Measurements from ENCODE around the gene MT1M.

Gene MT1M

GRCh38 chr16:56681939-56682702 is 49.7 kb downstream of the MT1M start, which contains the start of gene MT1X:
TSS of gene MT1X (plus strand) at chr16:56682470. CDS start at chr16:56682541, 71 bp downstream.
- peak within 1 kb of the TSS; percentile 29; the same call in 1 of the 2 replicates for H3K27ac ChIP-seq (ENCODE audit: extremely low read depth, low read depth, low read length)
- no peaks in the 10 kb centered on the region for H3K36me3 ChIP-seq (ENCODE audit: control insufficient read depth in 2 of 2, insufficient read depth in 1 of 2, low read length in 2 of 2)
- peak within 1 kb of the TSS; percentile 22 for H3K4me3 ChIP-seq (ENCODE audit: low read depth, low read length)
- peaks cover 3% of the 10 kb centered on the region for H3K4me1 ChIP-seq (ENCODE audit: control insufficient read depth, insufficient read depth, low read length)
- H3K9me3 ChIP-seq (ENCODE audit: control insufficient read depth, insufficient read depth, low read depth, low read length), result no peaks in the 10 kb centered on the region
- ChIA-PET CTCF (interaction anchor here (0.7 to 2.7 kb wide), 3 partner anchors 16 to 71 kb away, joined by 3 to 12 read pairs (median 3); no protein-coding TSS in a partner anchor), POLR2A (interaction anchor here (1.9 kb wide), 2 partner anchors 25 to 74 kb away, joined by 7 to 13 read pairs; partner anchors contain the start of genes MT1F and MT2A)
- TF ChIP-seq ZNF24 (tag by site-specific recombination; IDR thresholded peaks at IDR 0.05) (no peak), ZNF488 (tag by site-specific recombination; IDR thresholded peaks at IDR 0.05) (no peak), SP2 (tag by site-specific recombination; IDR thresholded peaks at IDR 0.05) (peak; percentile 81), HOXC10 (CRISPR knock-in tag; IDR thresholded peaks at IDR 0.05) (no peak), ZNF324 (tag by site-specific recombination; IDR thresholded peaks at IDR 0.05) (no peak), ZBTB17 (tag by site-specific recombination; IDR thresholded peaks at IDR 0.05) (peak; percentile 77), ZNF660 (tag by site-specific recombination; IDR thresholded peaks at IDR 0.05) (0 out of 2 replicates have a peak, but pooled peaks have one; percentile 24), KLF1 (tag by site-specific recombination; IDR thresholded peaks at IDR 0.05) (peak; percentile 49; the same call in 1 of the 2 replicates), ZNF335 (tag by site-specific recombination; conservative IDR thresholded peaks at IDR 0.05) (peak; percentile 78), ZNF785 (tag by site-specific recombination; IDR thresholded peaks at IDR 0.05) (no peak), ZBTB26 (tag by site-specific recombination; optimal IDR thresholded peaks at IDR 0.05) (peak; percentile 37), MYNN (tag by site-specific recombination; IDR thresholded peaks at IDR 0.05; ENCODE audit: borderline replicate concordance) (no peak), ZXDB (tag by site-specific recombination; IDR thresholded peaks at IDR 0.05) (peak; percentile 90), ZNF16 (tag by site-specific recombination; IDR thresholded peaks at IDR 0.05; ENCODE audit: low read depth) (no peak), ZNF76 (tag by site-specific recombination; IDR thresholded peaks at IDR 0.05; ENCODE audit: borderline replicate concordance, low read depth) (peak; percentile 84), TCF7L2 (IDR thresholded peaks at IDR 0.05; ENCODE audit: borderline replicate concordance, low read depth, low read length) (peak; percentile 89; the same call in 1 of the 2 replicates), ZNF548 (tag by site-specific recombination; IDR thresholded peaks at IDR 0.05) (no peak), ZBTB8A (tag by site-specific recombination; IDR thresholded peaks at IDR 0.05) (peak; percentile 96), ZNF560 (tag by site-specific recombination; IDR thresholded peaks at IDR 0.05; ENCODE audit: borderline replicate concordance) (no peak), KLF7 (tag by site-specific recombination; IDR thresholded peaks at IDR 0.05; ENCODE audit: borderline replicate concordance) (no peak), SP3 (tag by site-specific recombination; IDR thresholded peaks at IDR 0.05) (peak; percentile 77), ZSCAN4 (tag by site-specific recombination; IDR thresholded peaks at IDR 0.05) (no peak), ZNF610 (tag by site-specific recombination; IDR thresholded peaks at IDR 0.05; ENCODE audit: borderline replicate concordance) (no peak), KLF16 (tag by site-specific recombination; IDR thresholded peaks at IDR 0.05) (0 out of 2 replicates have a peak, but pooled peaks have one; percentile 33)
- TF ChIP-seq, protein P1, sequence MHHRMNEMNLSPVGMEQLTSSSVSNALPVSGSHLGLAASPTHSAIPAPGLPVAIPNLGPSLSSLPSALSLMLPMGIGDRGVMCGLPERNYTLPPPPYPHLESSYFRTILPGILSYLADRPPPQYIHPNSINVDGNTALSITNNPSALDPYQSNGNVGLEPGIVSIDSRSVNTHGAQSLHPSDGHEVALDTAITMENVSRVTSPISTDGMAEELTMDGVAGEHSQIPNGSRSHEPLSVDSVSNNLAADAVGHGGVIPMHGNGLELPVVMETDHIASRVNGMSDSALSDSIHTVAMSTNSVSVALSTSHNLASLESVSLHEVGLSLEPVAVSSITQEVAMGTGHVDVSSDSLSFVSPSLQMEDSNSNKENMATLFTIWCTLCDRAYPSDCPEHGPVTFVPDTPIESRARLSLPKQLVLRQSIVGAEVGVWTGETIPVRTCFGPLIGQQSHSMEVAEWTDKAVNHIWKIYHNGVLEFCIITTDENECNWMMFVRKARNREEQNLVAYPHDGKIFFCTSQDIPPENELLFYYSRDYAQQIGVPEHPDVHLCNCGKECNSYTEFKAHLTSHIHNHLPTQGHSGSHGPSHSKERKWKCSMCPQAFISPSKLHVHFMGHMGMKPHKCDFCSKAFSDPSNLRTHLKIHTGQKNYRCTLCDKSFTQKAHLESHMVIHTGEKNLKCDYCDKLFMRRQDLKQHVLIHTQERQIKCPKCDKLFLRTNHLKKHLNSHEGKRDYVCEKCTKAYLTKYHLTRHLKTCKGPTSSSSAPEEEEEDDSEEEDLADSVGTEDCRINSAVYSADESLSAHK (tag by site-specific recombination; IDR thresholded peaks at IDR 0.05), result no peak
- TF ChIP-seq, protein P2, sequence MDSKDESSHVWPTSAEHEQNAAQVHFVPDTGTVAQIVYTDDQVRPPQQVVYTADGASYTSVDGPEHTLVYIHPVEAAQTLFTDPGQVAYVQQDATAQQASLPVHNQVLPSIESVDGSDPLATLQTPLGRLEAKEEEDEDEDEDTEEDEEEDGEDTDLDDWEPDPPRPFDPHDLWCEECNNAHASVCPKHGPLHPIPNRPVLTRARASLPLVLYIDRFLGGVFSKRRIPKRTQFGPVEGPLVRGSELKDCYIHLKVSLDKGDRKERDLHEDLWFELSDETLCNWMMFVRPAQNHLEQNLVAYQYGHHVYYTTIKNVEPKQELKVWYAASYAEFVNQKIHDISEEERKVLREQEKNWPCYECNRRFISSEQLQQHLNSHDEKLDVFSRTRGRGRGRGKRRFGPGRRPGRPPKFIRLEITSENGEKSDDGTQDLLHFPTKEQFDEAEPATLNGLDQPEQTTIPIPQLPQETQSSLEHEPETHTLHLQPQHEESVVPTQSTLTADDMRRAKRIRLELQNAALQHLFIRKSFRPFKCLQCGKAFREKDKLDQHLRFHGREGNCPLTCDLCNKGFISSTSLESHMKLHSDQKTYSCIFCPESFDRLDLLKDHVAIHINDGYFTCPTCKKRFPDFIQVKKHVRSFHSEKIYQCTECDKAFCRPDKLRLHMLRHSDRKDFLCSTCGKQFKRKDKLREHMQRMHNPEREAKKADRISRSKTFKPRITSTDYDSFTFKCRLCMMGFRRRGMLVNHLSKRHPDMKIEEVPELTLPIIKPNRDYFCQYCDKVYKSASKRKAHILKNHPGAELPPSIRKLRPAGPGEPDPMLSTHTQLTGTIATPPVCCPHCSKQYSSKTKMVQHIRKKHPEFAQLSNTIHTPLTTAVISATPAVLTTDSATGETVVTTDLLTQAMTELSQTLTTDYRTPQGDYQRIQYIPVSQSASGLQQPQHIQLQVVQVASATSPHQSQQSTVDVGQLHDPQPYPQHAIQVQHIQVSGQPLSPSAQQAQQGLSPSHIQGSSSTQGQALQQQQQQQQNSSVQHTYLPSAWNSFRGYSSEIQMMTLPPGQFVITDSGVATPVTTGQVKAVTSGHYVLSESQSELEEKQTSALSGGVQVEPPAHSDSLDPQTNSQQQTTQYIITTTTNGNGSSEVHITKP (tag by site-specific recombination; IDR thresholded peaks at IDR 0.05), result peak; percentile 50
- TF ChIP-seq, protein P3, sequence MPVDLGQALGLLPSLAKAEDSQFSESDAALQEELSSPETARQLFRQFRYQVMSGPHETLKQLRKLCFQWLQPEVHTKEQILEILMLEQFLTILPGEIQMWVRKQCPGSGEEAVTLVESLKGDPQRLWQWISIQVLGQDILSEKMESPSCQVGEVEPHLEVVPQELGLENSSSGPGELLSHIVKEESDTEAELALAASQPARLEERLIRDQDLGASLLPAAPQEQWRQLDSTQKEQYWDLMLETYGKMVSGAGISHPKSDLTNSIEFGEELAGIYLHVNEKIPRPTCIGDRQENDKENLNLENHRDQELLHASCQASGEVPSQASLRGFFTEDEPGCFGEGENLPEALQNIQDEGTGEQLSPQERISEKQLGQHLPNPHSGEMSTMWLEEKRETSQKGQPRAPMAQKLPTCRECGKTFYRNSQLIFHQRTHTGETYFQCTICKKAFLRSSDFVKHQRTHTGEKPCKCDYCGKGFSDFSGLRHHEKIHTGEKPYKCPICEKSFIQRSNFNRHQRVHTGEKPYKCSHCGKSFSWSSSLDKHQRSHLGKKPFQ (tag by site-specific recombination; IDR thresholded peaks at IDR 0.05), result no peak
